B cell (primary cell): ENCODE measurements around the gene IRAK4.

Experiments
- CTCF ChIP-seq: fragments of 200-600 bp; IDR thresholded peaks from one replicate; pipeline ENCODE4 v1.8.0; 2022; ENCODE audit warnings: antibody characterized with exemption, mild to moderate bottlenecking
- EZH2 ChIP-seq: IDR thresholded peaks from 2 replicates; pipeline ENCODE4 v1.6.1; 2012; ENCODE audit warnings: borderline replicate concordance, low read depth, mild to moderate bottlenecking, moderate library complexity, low read length; ENCODE audit not compliant: insufficient read depth, poor library complexity, severe bottlenecking

GRCh38 chr12:43797561-43798217 is 38.9 kb downstream of the IRAK4 start:
- no peak for TF ChIP-seq EZH2
- no peak for TF ChIP-seq CTCF
